GM12878 (cell line): ENCODE data around the gene KCND2. TPM values are rescaled to one million over a fixed set of nuclear protein-coding genes. Genes with fewer than 3 reads are reported as not detected.

Source experiments
- ATAC-seq: fragments of 200-7000 bp; cut with Tn5 transposase; 3 replicates; pipeline ENCODE4 v1.9.1; 2020; ENCODE audit warnings: mild to moderate bottlenecking, moderate library complexity
- BruUV-seq: library from RNA; stranded (reverse); fragments of 400-500 nt; replicated peaks from 2 replicates; lab custom pipeline; 2021; lab: Mats Ljungman, UMichigan
- CTCF ChIA-PET: fragments of 300-600 bp; sonication (Branson Sonifier 250); formaldehyde crosslinking; extraction: SDS; loops from one replicate; lab custom pipeline; 2021; ENCODE audit warnings: inconsistent platforms; lab: Yijun Ruan, JAX
- POLR2A ChIA-PET: fragments of 350-600 bp; formaldehyde crosslinking; extraction: SDS; loops from one replicate; lab custom pipeline; 2021; ENCODE audit warnings: inconsistent platforms; lab: Charles Lee
- RAD21 ChIA-PET: fragments of 300-600 bp; sonication (Branson Sonifier 250); formaldehyde crosslinking; loops from one replicate; lab custom pipeline; 2023; ENCODE audit warnings: antibody characterized with exemption; ENCODE audit not compliant: unreplicated experiment; lab: Charles Lee
- SMC1A ChIA-PET: fragments of 300-600 bp; sonication (Branson Sonifier 250); formaldehyde crosslinking; loops from one replicate; lab custom pipeline; 2023; ENCODE audit not compliant: unreplicated experiment, uncharacterized antibody; lab: Charles Lee
- DNase-seq: peaks from one replicate; pipeline ENCODE4 v3.0.0-alpha.2; 2011; ENCODE audit warnings: low read depth, low spot score
- FAIRE-seq: peaks from 3 replicates; lab custom pipeline; 2011; peaks lifted over from hg19 to GRCh38; lab: Jason Lieb, UNC
- H2AFZ ChIP-seq: 2 replicates; pipeline ENCODE4 v1.6.0; 2011; ENCODE audit warnings: low read depth, low read length, control low read depth; ENCODE audit not compliant: control insufficient read depth
- H3K27ac ChIP-seq: 2 replicates; pipeline ENCODE4 v1.5.1; 2011; ENCODE audit warnings: control low read depth; ENCODE audit not compliant: control insufficient read depth, insufficient read depth
- H3K27me3 ChIP-seq, 2 experiments: replicated peaks in 1 of 2; 2 replicates each; pipeline versions ENCODE4 v1.6.0 to v1.6.1; 2011; ENCODE audit warnings: low read length in 1 of 2; ENCODE audit not compliant: control insufficient read depth in 2 of 2, insufficient read depth in 2 of 2
- H3K36me3 ChIP-seq, 2 experiments: 2 replicates each; pipeline ENCODE4 v1.5.1; 2011; ENCODE audit warnings: low read length in 1 of 2; ENCODE audit not compliant: control insufficient read depth in 2 of 2, insufficient read depth in 2 of 2
- H3K4me1 ChIP-seq: 2 replicates; pipeline ENCODE4 v1.6.1; 2011; ENCODE audit warnings: mild to moderate bottlenecking, low read length, moderate library complexity, mixed read lengths; ENCODE audit not compliant: control insufficient read depth, insufficient read depth
- H3K4me2 ChIP-seq: 2 replicates; pipeline ENCODE4 v1.6.0; 2011; ENCODE audit warnings: control low read depth; ENCODE audit not compliant: control insufficient read depth, insufficient read depth
- H3K4me3 ChIP-seq: fragments of 200-600 bp; sonication (generic); 2 replicates; pipeline ENCODE4 v1.5.1; 2016
- H3K79me2 ChIP-seq: 2 replicates; pipeline ENCODE4 v1.6.0; 2011; ENCODE audit warnings: low read length; ENCODE audit not compliant: control insufficient read depth, insufficient read depth
- H3K9ac ChIP-seq: 2 replicates; pipeline ENCODE4 v1.8.0; 2011; ENCODE audit warnings: low read length, control low read depth, mixed read lengths; ENCODE audit not compliant: control insufficient read depth, insufficient read depth
- H3K9me3 ChIP-seq: replicated peaks from 3 replicates; pipeline ENCODE4 v1.5.1; 2011; ENCODE audit warnings: mild to moderate bottlenecking, low read length; ENCODE audit not compliant: control insufficient read depth, insufficient read depth
- H4K20me1 ChIP-seq: 2 replicates; pipeline ENCODE4 v1.6.0; 2011; ENCODE audit not compliant: control insufficient read depth, insufficient read depth
- ASH2L ChIP-seq: fragments of 300-600, 200-600 bp; sonication (generic); IDR thresholded peaks from 2 replicates; pipeline ENCODE4 v1.6.1; 2017; ENCODE audit warnings: low read depth, mild to moderate bottlenecking, borderline replicate concordance
- CHD1 ChIP-seq: IDR thresholded peaks from 2 replicates; pipeline ENCODE4 v1.6.1; 2012; ENCODE audit warnings: low read depth, low read length, improper control_type of control experiment
- CUX1 ChIP-seq: IDR thresholded peaks from 2 replicates; pipeline ENCODE4 v1.6.1; 2012; ENCODE audit warnings: improper control_type of control experiment, low read depth, low read length; ENCODE audit not compliant: insufficient replicate concordance
- ELK1 ChIP-seq: IDR thresholded peaks from 2 replicates; pipeline ENCODE4 v1.6.1; 2012; ENCODE audit warnings: low read depth, low read length, improper control_type of control experiment
- KDM1A ChIP-seq: fragments of 200-600 bp; sonication (generic); IDR thresholded peaks from 2 replicates; pipeline ENCODE4 v1.6.1; 2016; ENCODE audit warnings: borderline replicate concordance
- MTA2 ChIP-seq: fragments of 450-650 bp; IDR thresholded peaks from 2 replicates; pipeline ENCODE4 v1.6.1; 2016; ENCODE audit warnings: low read depth, mild to moderate bottlenecking, moderate library complexity
- MTA3 ChIP-seq: IDR thresholded peaks from 2 replicates; pipeline ENCODE4 v1.6.1; 2012; ENCODE audit warnings: low read length, inconsistent platforms, borderline replicate concordance
- NFYA ChIP-seq: IDR thresholded peaks from 2 replicates; pipeline ENCODE4 v1.6.1; 2011; ENCODE audit warnings: low read depth, mild to moderate bottlenecking, low read length, improper control_type of control experiment, borderline replicate concordance
- NRF1 ChIP-seq: conservative IDR thresholded peaks from 2 replicates; pipeline ENCODE4 v1.6.1; 2011; ENCODE audit warnings: mild to moderate bottlenecking, low read depth, low read length, improper control_type of control experiment
- PML ChIP-seq: IDR thresholded peaks from 2 replicates; pipeline ENCODE4 v1.6.1; 2012; ENCODE audit warnings: low read length, inconsistent platforms
- RFX5 ChIP-seq: IDR thresholded peaks from 2 replicates; pipeline ENCODE4 v1.6.1; 2011; ENCODE audit warnings: low read depth, low read length, improper control_type of control experiment
- STAT1 ChIP-seq: fragments of 450-650 bp; conservative IDR thresholded peaks from 2 replicates; pipeline ENCODE4 v1.6.1; 2014; ENCODE audit warnings: antibody characterized with exemption, mild to moderate bottlenecking
- SUPT20H ChIP-seq: IDR thresholded peaks from 2 replicates; pipeline ENCODE4 v1.6.1; 2011; ENCODE audit warnings: low read depth, mild to moderate bottlenecking, low read length, moderate library complexity, borderline replicate concordance; ENCODE audit not compliant: control insufficient read depth
- TARDBP ChIP-seq: IDR thresholded peaks from 2 replicates; pipeline ENCODE4 v1.6.1; 2016; ENCODE audit warnings: borderline replicate concordance
- USF2 ChIP-seq: IDR thresholded peaks from 2 replicates; pipeline ENCODE4 v1.6.1; 2011; ENCODE audit warnings: low read depth, low read length, improper control_type of control experiment, borderline replicate concordance
- ZBED1 ChIP-seq: IDR thresholded peaks from 2 replicates; pipeline ENCODE4 v1.6.1; 2016; ENCODE audit warnings: borderline replicate concordance
- WGBS: methylation state at CpG from one replicate; pipeline ENCODE4 v1.1.6; 2016; ENCODE audit warnings: low lambda C conversion rate; ENCODE audit not compliant: insufficient replicate concordance, insufficient coverage; ENCODE audit errors: missing lambda C conversion rate; 5-methylcytosine and 5-hydroxymethylcytosine counted together
- in situ Hi-C: fragments of 300-500 bp; cut with MboI; formaldehyde crosslinking; loops from 9 replicates; pipeline ENCODE4 v1.14.3; 2018; ENCODE audit warnings: mixed read lengths
- intact Hi-C: fragments of 100-400 bp; cut with micrococcal nuclease; formaldehyde crosslinking; loops from one replicate; pipeline ENCODE4 v1.14.2; 2022; ENCODE audit not compliant: unreplicated experiment
- polyA plus RNA-seq, 11 experiments: library from polyadenylated mRNA; depleted of rRNA in 4 of 11; unstranded in 6 of 11; stranded (reverse) in 5 of 11; fragments of >200 nt; fragmentation: Nextera tagmentation in 4 of 11; fragmentation: Illumina TruSeq in 1 of 11; extraction: Ambion mirVana in 4 of 11; extraction: Trizol in 1 of 11; gene quantifications; 1 replicate in 1 of 11; 2 replicates in 10 of 11; pipeline versions ENCODE4 v1.2.1 to v1.2.3, GENCODE V29; 2011 to 2016; ENCODE audit warnings: inconsistent platforms in 2 of 11, missing spikeins in 2 of 11, low read depth in 1 of 11
- total RNA-seq, 4 experiments: library from RNA; depleted of rRNA in 3 of 4; stranded (reverse); fragments of >200 nt in 3 of 4; fragmentation: Illumina TruSeq in 1 of 4; extraction: Trizol in 1 of 4; gene quantifications; 2 replicates each; pipeline versions ENCODE4 v1.2.1 to v1.2.3, GENCODE V29; 2013 to 2021

The KCND2 gene
- total and polyA plus RNA-seq, 10 of the 15 experiments (the other 5 are each of a cell fraction or from before 2014, with no cell fraction given): 3.6 to 22.3 (median 6.3) TPM

GRCh38 chr7:120684463-120684862 lies 411.5 kb downstream of the KCND2 start:
- Histone ChIP-seq H3K4me2 (no peak overlapping the region), H3K9ac (no peak overlapping the region), H4K20me1 (no peaks in the 10 kb centered on the region), H3K4me3 (no peak overlapping the region), H3K27me3 (no peaks in the 10 kb centered on the region), H3K36me3 (no peaks in the 10 kb centered on the region), H2AFZ (no peak overlapping the region), H3K4me1 (no peaks in the 10 kb centered on the region), H3K9me3 (no peaks in the 10 kb centered on the region)
- ChIA-PET SMC1A (interaction anchor here (1.0 to 1.2 kb wide), 2 partner anchors 41 to 270 kb away, joined by 3 to 4 read pairs; no protein-coding TSS in a partner anchor), POLR2A (no interaction called here), CTCF (no interaction called here), RAD21 (no interaction called here)
- DNase-seq (no peak), ATAC-seq (no peak), FAIRE-seq (no peak)
- BruUV-seq: no TSS peak
- 38% methylated on average over 6 of the region's 6 CpGs for WGBS
- intact Hi-C loops (no loop called here), in situ Hi-C loops (no loop called here)
- TF ChIP-seq ASH2L (no peak), CUX1 (no peak), MTA3 (no peak), NRF1 (no peak), USF2 (no peak), ELK1 (no peak), STAT1 (no peak), CHD1 (no peak), PML (no peak), MTA2 (no peak), ZBED1 (no peak), NFYA (no peak), KDM1A (no peak), RFX5 (no peak), SUPT20H (no peak), TARDBP (no peak)
- TF ChIP-seq, all 136 proteins: peak for 0
- H3K79me2 ChIP-seq: no peaks in the 10 kb centered on the region
- H3K27ac ChIP-seq: no peak overlapping the region
